ENCODE results near the gene ATP5PO. TPM values are rescaled to one million over a fixed set of nuclear protein-coding genes. Genes with fewer than 3 reads are reported as not detected.

ATP5PO gene
- total and polyA plus RNA-seq, 2 of the 13 experiments (the other 11 are each of a cell fraction or from before 2014, with no cell fraction given), result 256 to 297 TPM

DNA sequence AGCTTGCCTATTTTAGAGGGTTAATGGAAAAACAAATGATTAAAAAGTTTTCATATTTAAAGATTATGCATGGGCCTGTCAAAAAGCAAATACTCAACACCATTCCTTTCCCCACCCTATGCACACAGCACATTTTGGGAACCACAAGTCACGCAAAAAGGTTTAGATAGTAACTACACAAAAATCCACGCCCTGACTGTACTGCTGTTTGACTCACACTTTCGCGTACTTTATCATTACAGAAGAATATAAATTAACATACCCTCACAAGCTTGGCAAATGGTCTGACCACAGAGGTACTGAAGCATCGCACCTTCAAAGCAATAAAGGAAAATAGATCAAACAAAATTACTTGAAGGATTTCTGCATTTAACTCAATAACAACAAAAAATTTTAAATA is 1.4 kb downstream of the ATP5PO start (continued):
- TF ChIP-seq SOX6 (IDR thresholded peaks at IDR 0.05) (no peak), SOX6 (CRISPR knock-in tag; IDR thresholded peaks at IDR 0.05) (no peak), ZNF235 (CRISPR knock-in tag; IDR thresholded peaks at IDR 0.05; ENCODE audit: borderline replicate concordance) (no peak), HNRNPUL1 (IDR thresholded peaks at IDR 0.05; ENCODE audit: low read depth, low read length) (no peak), ZFP36 (IDR thresholded peaks at IDR 0.05; ENCODE audit: borderline replicate concordance, low read depth, low read length, partially characterized antibody) (no peak), HES4 (CRISPR knock-in tag; IDR thresholded peaks at IDR 0.05; ENCODE audit: borderline replicate concordance) (no peak), NR2C2 (CRISPR knock-in tag; IDR thresholded peaks at IDR 0.05; ENCODE audit: borderline replicate concordance) (no peak), SP2 (CRISPR knock-in tag; IDR thresholded peaks at IDR 0.05) (no peak)
- TF ChIP-seq, protein P1, sequence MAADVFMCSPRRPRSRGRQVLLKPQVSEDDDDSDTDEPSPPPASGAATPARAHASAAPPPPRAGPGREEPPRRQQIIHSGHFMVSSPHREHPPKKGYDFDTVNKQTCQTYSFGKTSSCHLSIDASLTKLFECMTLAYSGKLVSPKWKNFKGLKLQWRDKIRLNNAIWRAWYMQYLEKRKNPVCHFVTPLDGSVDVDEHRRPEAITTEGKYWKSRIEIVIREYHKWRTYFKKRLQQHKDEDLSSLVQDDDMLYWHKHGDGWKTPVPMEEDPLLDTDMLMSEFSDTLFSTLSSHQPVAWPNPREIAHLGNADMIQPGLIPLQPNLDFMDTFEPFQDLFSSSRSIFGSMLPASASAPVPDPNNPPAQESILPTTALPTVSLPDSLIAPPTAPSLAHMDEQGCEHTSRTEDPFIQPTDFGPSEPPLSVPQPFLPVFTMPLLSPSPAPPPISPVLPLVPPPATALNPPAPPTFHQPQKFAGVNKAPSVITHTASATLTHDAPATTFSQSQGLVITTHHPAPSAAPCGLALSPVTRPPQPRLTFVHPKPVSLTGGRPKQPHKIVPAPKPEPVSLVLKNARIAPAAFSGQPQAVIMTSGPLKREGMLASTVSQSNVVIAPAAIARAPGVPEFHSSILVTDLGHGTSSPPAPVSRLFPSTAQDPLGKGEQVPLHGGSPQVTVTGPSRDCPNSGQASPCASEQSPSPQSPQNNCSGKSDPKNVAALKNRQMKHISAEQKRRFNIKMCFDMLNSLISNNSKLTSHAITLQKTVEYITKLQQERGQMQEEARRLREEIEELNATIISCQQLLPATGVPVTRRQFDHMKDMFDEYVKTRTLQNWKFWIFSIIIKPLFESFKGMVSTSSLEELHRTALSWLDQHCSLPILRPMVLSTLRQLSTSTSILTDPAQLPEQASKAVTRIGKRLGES (CRISPR knock-in tag; IDR thresholded peaks at IDR 0.05; ENCODE audit: borderline replicate concordance), result no peak
- TF ChIP-seq, protein P2, sequence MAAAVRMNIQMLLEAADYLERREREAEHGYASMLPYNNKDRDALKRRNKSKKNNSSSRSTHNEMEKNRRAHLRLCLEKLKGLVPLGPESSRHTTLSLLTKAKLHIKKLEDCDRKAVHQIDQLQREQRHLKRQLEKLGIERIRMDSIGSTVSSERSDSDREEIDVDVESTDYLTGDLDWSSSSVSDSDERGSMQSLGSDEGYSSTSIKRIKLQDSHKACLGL (CRISPR knock-in tag; IDR thresholded peaks at IDR 0.05), result no peak

DNA sequence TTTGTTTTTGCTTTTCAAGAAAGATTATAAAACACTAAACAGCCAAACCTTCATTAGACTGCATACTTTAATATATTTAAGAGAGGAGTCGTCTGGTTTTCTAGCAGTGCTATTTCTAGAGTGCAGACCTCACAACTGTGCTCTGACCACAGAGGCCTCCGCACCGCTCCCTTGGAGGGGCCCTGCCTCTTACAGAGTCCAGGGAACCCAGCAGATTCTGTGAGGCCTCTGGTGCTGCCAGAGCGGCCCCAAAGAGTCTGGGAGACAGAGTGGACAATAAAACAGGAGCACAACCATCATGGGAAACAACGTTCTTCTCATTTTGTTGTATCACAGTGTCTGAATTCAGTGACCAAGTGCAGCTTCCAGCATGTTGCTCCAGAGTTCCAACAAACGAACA is 5.8 kb downstream of the ATP5PO start:
- in situ Hi-C loops (cut with HindIII; ENCODE audit: extremely low pct_ligation_motif_present, low pct_unique_long_range_greater_than_20kb) (no loop called here), intact Hi-C loops (cut with micrococcal nuclease; ENCODE audit: unreplicated experiment) (no loop called here)
- Histone ChIP-seq H4K20me1 (ENCODE audit: insufficient read depth, low read length) (no peaks in the 10 kb centered on the region), H3K9me3 (ENCODE audit: low read length) (no peaks in the 10 kb centered on the region), H3K36me3 (replicated peaks in 1 of 2; ENCODE audit: control insufficient read depth in 1 of 2, insufficient read depth in 2 of 2, low read length in 2 of 2) (peaks cover 18 to 72% of the 10 kb centered on the region in 2 experiments), H3K79me2 (ENCODE audit: insufficient read depth, low read length) (peaks cover 14% of the 10 kb centered on the region), H2AFZ (ENCODE audit: low read length) (no peak overlapping the region), H3K27me3 (ENCODE audit: control insufficient read depth in 1 of 2, insufficient read depth in 2 of 2, low read length in 2 of 2) (no peaks in the 10 kb centered on the region), H3K4me1 (ENCODE audit: insufficient read depth, low read length) (peaks cover 21% of the 10 kb centered on the region), H3K27ac (ENCODE audit: extremely low read length, insufficient read depth, low read length) (no peak overlapping the region), H3K4me2 (ENCODE audit: low read depth, low read length) (no peak overlapping the region), H3K4me3 (replicated peaks in 1 of 3; ENCODE audit: insufficient read depth in 1 of 3, low read depth in 2 of 3, low read length in 3 of 3) (no peak overlapping the region), H3K9ac (ENCODE audit: insufficient read depth, low read depth, low read length) (no peak overlapping the region)
- DNase-seq (ENCODE audit: low spot score), result no peak
- no peak for TF ChIP-seq POLR2A (IDR thresholded peaks at IDR 0.05; ENCODE audit: insufficient read depth in 1 of 2, low read depth in 2 of 2, low read length in 2 of 2)
- BruUV-seq (replicated peaks), result no TSS peak
- ChIA-PET POLR2A (no interaction called here), CTCF (ENCODE audit: low intra/inter-chr PET ratio, low total read pairs) (no interaction called here)
- no peak for ATAC-seq
- 97% methylated on average over 6 of the region's 6 CpGs for WGBS (ENCODE audit: low lambda C conversion rate)
- no peak for FAIRE-seq
